Astrocyte (in vitro differentiated cells and primary cell): ENCODE results near the gene RYR2.

ENCODE experiments used
- EZH2 ChIP-seq: IDR thresholded peaks from 2 replicates; pipeline ENCODE4 v1.6.1; 2012; ENCODE audit warnings: mild to moderate bottlenecking, low read length, inconsistent platforms; ENCODE audit not compliant: insufficient read depth
- TF ChIP-seq, protein P1 (sequence below): IDR thresholded peaks from 2 replicates; pipeline ENCODE4 v1.5.1; 2011; ENCODE audit warnings: low read depth, mild to moderate bottlenecking, inconsistent platforms, low read length, moderate library complexity; ENCODE audit not compliant: insufficient read depth

- TF ChIP-seq, protein P1, sequence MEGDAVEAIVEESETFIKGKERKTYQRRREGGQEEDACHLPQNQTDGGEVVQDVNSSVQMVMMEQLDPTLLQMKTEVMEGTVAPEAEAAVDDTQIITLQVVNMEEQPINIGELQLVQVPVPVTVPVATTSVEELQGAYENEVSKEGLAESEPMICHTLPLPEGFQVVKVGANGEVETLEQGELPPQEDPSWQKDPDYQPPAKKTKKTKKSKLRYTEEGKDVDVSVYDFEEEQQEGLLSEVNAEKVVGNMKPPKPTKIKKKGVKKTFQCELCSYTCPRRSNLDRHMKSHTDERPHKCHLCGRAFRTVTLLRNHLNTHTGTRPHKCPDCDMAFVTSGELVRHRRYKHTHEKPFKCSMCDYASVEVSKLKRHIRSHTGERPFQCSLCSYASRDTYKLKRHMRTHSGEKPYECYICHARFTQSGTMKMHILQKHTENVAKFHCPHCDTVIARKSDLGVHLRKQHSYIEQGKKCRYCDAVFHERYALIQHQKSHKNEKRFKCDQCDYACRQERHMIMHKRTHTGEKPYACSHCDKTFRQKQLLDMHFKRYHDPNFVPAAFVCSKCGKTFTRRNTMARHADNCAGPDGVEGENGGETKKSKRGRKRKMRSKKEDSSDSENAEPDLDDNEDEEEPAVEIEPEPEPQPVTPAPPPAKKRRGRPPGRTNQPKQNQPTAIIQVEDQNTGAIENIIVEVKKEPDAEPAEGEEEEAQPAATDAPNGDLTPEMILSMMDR, result no peak
- no peak for TF ChIP-seq EZH2
Measured at GRCh38 chr1:237613984-237614383, 572.0 kb downstream of the RYR2 start.
